Measurements from ENCODE around the gene KRTAP6-2. TPM values are rescaled to one million over a fixed set of nuclear protein-coding genes. Genes with fewer than 3 reads are reported as not detected.

KRTAP6-2 gene
- total and polyA plus RNA-seq, 2 of the 8 experiments (the other 6 are each of a cell fraction or from before 2014, with no cell fraction given), result not detected

- TF ChIP-seq RXRA (IDR thresholded peaks at IDR 0.05; ENCODE audit: insufficient read depth, low read depth, low read length), result no peak
- TF ChIP-seq YY1 (IDR thresholded peaks at IDR 0.05; ENCODE audit: low read depth, low read length), result no peak
- no peak for TF ChIP-seq SP2 (IDR thresholded peaks at IDR 0.05; ENCODE audit: low read length)
- TF ChIP-seq ATF3 (IDR thresholded peaks at IDR 0.05; ENCODE audit: insufficient read depth, low read depth, low read length), result no peak
- TF ChIP-seq, protein P1, sequence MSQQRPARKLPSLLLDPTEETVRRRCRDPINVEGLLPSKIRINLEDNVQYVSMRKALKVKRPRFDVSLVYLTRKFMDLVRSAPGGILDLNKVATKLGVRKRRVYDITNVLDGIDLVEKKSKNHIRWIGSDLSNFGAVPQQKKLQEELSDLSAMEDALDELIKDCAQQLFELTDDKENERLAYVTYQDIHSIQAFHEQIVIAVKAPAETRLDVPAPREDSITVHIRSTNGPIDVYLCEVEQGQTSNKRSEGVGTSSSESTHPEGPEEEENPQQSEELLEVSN (IDR thresholded peaks at IDR 0.05), result no peak
- TF ChIP-seq TCF12 (IDR thresholded peaks at IDR 0.05; ENCODE audit: low read depth, low read length), result no peak
- no peak for TF ChIP-seq CBX8 (IDR thresholded peaks at IDR 0.05; ENCODE audit: borderline replicate concordance, low read depth, low read length)
- TF ChIP-seq NANOG (IDR thresholded peaks at IDR 0.05; ENCODE audit: insufficient read depth, low read depth, low read length, poor library complexity, severe bottlenecking), result no peak
Measured at GRCh38 chr21:30616125-30616524, 17.4 kb upstream of the KRTAP6-2 start, which contains the start of gene KRTAP20-1 (continued).
